ENCODE measurements around the gene PTPRN2.
"Not testable (repeated sequence)": the region's sequence is repeated elsewhere in the genome, so short reads cannot be mapped to it uniquely, and the experiment has no call there.

Gene PTPRN2

DNA sequence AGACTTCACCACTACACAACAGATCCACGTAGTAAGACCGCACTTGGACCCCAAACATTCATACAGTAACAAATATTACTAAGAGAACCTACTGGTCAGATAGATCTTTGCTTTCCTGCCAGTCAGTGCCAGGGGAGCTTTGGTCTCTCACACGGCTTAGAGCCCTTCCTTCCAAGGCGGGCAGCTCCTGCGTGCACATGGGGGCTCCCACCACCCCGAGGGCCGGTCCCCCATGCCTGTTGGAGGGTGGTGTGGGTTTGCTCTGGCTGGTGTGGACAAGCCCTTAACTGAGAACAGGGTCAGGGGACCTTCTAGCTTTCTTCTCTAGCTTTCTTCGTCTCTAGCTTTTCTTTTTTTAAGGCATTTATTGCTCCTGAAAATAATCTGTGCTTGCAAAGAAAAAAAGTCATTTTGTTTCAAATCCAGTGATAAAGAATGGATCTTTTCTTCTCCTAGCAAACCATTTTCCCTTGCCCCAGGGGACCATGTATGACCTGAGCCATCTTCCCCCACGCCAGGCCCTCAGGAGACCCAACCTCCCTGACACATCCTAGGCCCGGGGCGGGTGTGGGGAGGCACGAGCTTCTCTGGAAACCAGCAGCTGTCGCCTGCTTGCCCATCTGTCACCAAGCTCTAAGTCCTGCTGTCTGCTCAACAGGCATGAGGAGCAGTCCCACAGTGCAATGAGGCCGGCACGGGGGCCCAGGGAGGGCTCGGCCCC lies 591.1 kb downstream of the PTPRN2 start:
- no peak for DNase-seq (ENCODE audit: low read depth in 2 of 2)

- DNase-seq (ENCODE audit: low read depth in 2 of 2): no peak
These were observed 591.8 kb downstream of the PTPRN2 start for GRCh38 chr7:157995815-157996214.

DNA sequence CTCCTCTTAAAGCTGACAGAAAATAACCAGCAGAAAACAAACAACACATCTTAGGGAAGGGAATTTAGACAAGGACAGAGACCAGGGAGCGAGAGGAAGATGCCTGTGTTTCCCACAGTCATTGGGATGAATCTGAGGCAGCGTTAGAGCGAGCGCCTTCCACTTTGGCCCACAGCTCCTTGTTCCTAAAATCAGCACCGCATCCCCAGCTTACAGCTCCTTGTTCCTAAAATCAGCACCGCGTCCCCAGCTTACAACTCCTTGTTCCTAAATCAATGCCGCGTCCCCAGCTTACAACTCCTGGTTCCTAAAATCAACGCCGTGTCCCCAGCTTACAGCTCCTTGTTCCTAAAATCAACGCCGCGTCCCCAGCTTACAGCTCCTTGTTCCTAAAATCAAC lies 593.3 kb downstream of the PTPRN2 start:
- no peak for DNase-seq (ENCODE audit: low read depth in 2 of 2)

DNA sequence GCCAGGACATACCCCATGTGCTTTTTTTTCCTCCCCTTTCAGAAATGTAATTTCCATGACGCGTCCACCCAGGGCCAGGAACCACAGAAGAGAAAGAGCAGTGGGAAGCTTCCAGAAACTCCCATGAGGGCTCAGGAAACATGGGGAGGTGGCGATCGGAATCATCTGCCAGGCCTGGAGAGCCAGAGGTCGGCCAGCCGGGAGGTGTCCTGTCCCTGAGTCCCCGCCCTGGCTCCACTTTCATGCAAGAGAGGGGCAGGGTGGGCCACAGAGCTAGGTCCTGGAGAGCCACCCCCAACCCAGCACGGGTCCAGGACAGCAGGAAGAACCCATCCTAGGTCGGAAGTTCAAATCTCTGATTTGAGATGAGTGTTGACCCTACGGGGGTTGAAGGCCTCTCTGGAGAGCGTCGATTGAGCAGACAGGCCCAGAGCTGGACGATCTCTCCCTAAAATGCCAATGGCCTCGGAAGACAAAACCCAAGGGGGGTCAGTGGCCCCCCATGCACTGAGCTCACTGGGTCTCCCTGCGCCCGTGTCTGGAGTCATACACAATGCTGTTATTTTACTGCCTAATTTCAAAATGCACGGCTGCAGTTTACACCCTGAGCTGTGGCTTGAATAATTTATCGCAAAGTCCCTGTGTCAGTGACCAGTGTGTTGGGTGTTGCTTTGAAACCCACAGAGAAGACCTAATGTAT lies 594.1 kb downstream of the PTPRN2 start:
- no peak for DNase-seq (ENCODE audit: low read depth in 2 of 2)

DNA sequence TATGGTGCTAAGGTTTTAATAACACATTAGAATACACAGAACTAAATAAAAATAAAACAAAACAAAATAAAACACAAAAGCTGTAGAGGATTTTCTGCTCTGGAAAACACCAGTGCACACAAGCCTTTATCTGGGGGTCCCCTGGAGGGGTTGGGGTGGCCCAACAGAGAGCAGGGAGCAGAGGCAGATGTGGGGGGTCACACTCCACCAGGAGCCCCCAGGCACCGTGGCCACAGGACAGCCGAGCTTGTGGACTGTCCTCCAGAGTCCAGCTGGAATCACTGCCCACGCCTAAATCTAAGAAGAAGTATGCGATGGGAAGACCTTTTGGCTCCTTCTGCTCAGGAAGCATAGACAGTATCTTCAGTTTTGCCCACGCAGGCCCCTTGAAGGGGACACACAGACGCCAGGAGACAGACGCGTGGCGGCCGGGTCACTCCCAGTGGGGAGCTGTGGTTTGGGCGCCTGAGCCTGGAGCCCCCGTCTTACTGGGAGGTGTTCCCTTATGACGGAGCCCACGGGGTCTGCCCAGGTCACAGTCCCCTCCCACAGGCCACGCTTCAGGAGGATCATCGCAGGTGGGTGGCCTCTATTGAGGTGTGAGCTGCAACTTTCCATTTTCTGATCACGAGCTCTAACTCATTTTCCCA lies 595.0 kb downstream of the PTPRN2 start:
- no peak for DNase-seq (ENCODE audit: low read depth in 2 of 2)

GRCh38 chr7:157991761-157992160 lies 595.9 kb downstream of the PTPRN2 start:
- no peak for DNase-seq (ENCODE audit: low read depth in 2 of 2)

DNA sequence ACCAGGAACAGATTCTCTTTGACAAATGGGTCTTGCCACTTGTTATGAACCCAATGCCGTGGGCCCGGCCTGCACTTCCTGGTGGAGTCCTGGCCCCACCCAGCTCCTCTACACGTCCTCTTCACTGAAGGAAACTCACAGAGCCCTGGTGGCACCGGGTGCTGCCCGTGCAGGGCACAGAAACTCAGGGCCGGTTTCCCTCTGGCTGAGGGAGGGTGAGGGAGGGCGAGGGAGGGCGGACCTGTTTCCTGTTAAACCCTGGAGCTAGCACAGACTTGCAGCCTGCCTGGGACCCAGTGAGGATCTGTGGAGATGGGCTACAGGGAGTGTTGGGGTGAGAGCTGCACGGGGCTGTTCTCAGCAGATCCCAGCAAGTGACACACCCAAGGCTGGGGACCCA lies 596.3 kb downstream of the PTPRN2 start:
- DNase-seq (ENCODE audit: low read depth in 2 of 2): no peak

- no peak for DNase-seq (ENCODE audit: low read depth in 2 of 2)
These were observed 596.8 kb downstream of the PTPRN2 start for GRCh38 chr7:157990881-157991250.

- DNase-seq (ENCODE audit: low read depth in 2 of 2): no peak
These were observed 597.3 kb downstream of the PTPRN2 start for GRCh38 chr7:157990226-157990880.

DNA sequence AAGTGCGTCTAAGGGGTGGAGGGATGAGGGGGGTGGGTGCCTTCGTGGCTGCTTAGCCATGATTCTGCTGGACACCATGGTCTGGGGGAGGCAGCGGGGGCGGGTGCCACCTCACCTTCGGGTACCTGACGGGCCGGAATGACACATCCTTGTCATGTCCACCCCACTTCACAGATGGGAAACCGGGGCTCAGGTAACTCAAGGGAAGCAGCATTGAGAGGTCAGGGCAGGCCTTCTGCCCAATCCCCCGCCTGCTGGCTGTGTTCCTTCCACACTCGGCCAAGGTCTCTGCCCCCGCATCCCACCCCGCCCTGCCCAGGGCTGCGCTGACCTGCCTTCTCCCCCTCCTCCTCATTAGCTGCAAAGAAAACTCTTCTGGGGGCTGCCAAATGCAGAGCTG lies 598.0 kb downstream of the PTPRN2 start:
- no peak for DNase-seq (ENCODE audit: low read depth in 2 of 2)

- DNase-seq (ENCODE audit: low read depth in 2 of 2): no peak
These were observed 599.7 kb downstream of the PTPRN2 start for GRCh38 chr7:157987906-157988305.

DNA sequence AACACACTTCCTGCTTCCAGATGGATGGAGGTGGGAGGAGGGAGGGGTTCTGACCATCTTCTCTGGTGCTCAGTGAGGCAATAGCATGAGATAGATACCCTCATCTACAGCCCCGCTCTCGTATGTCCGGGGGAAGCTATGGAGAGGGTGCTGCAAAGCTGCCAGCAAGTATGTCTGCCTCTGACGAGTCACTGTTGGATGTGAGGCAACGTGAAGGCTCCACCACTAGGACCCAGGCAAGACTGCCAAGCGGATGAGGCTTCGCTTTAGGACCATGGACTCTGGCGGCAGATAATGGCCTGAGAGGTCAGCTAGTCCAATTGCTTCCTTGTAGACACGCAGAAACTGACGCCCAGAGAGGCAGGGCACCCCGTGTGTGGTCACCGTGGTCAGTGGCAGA lies 601.6 kb downstream of the PTPRN2 start:
- DNase-seq (ENCODE audit: low read depth in 2 of 2): no peak

DNA sequence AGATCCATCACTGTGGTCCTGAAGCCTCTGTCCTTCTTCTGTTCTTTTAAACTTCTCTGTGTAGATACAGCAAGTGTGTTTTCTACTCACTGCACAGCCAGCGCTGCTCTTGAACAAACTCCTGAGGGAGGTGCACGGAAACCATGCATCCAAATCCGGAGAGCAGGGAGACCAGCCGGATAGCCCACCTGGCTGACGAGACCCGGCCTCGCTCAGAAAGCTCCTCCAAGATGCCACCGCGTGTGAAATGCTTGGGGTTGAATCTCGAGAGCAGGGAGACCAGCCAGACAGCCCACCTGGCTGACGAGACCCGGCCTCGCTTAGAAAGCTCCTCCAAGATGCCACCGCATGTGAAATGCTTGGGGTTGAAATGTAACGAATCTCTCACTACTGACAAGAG lies 602.0 kb downstream of the PTPRN2 start:
- DNase-seq (ENCODE audit: low read depth in 2 of 2): no peak

DNA sequence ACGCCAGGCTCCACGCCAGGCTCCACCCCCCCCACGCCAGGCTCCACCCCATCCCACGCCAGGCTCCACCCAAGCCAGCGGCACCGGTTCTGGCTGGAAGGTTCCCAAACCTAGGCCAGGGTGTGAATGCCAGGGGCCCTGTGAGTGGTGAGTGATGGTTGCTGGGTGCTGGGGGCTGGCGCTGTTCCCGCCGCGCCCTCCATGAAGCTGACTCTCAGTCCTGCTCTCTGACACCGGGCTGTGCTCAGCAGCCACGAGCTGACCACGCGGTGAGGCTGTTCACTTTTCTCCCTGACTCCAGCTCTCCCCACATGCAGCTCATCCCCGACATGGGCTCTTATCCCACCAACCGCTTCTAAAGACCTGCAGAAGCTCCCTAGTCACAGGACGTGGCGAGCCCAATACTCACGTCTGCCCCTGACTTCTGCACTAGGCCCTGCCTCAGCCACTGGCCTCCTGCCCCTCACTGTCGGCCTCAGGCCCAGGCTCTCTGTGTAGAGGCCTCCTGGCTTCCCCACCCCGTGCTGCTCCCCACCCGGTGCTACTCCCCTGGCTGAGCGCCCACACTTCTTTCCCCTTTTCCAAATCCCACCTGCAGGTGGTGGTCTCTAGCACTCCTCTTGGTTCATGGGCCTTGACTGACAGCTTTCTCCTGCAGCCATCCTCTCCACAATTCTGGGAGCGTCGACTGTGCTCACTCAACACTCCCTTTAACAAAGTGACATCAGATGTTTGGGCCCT lies 603.0 kb downstream of the PTPRN2 start:
- DNase-seq (ENCODE audit: low read depth in 2 of 2): no peak

- DNase-seq (ENCODE audit: low read depth in 2 of 2): no peak
These were observed 603.9 kb downstream of the PTPRN2 start for GRCh38 chr7:157983502-157984422.

DNA sequence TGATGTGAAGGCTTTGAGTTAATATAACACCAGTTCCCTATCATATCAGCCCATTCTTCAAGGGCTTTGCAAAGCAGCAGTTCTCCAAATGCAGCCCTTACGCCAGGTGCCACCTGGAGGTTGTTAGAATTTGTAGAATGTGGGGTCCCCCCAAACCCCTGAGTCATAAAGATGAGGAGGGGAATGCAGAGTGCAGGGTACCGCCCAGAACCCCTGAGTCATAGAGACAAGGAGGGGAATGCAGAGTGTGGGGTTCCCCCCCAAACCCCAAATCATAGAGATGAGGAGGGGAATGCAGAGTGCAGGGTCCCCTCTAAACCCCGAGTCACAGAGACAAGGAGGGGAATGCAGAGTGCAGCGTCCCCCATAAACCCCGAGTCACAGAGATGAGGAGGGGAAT lies 605.8 kb downstream of the PTPRN2 start:
- no peak for DNase-seq (ENCODE audit: low read depth in 2 of 2)

GRCh38 chr7:157980774-157981173 lies 606.8 kb downstream of the PTPRN2 start:
- DNase-seq (ENCODE audit: low read depth in 2 of 2): no peak

- DNase-seq (ENCODE audit: low read depth in 2 of 2): not testable (repeated sequence)
These were observed 607.3 kb downstream of the PTPRN2 start for GRCh38 chr7:157980341-157980731.

DNA sequence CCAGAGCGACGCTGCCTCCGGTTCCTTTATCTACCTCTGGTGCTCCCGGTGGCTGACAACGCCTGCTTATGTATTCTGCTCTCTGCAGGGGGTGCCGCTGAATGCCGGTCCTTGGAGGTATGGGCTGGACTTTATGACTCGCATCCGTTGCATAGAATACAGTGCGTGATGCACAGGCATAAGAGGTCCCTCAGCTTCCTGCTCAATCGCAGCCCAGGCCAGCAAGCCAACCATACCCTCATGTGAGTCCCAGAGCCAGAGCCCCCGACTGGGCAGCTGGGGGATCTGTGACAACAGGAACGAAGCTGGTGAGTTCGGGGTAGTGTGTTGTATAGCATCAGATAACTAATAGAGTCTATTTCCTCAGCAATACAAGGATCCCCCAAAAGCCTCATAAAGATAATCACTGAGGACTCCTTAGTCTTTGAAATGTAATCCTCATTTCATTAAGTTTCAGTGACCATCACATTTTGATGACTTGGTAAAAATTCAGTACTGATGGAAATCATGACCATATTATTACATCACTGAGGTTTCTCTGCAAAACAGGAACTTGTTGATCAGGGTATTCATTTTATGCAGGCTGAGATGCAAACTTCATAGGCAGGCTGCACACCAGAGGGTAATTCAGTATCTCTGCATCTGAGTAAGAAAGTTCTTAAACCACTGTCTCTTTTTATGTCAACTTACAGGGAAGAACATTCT lies 607.8 kb downstream of the PTPRN2 start:
- DNase-seq (ENCODE audit: low read depth in 2 of 2): no peak

- DNase-seq (ENCODE audit: low read depth in 2 of 2): no peak
These were observed 608.9 kb downstream of the PTPRN2 start for GRCh38 chr7:157978766-157979165.

Data from stimulated activated CD8-positive, alpha-beta memory T cell treated with anti-CD3 and anti-CD28 coated beads, Interleukin-15, amount 100 ng/mL, for 48 hours (primary cell).